SK-N-SH (cell line): Measurements from ENCODE around the gene PCDHGC4.
A peak's percentile ranks its signal among the peaks of the same experiment; 100 is the strongest.

Experiments used
- CTCF ChIP-seq: fragments of 200-600 bp; sonication (generic); IDR thresholded peaks from 2 replicates; pipeline ENCODE4 v1.6.1; 2017; ENCODE audit warnings: antibody characterized with exemption, mild to moderate bottlenecking, moderate library complexity
- EP300 ChIP-seq, 2 experiments: IDR thresholded peaks; 2 replicates each; pipeline versions ENCODE4 v1.4.0 to v1.6.1; 2012; ENCODE audit warnings: borderline replicate concordance in 1 of 2, low read depth in 1 of 2, low read length in 1 of 2
- FOXM1 ChIP-seq: IDR thresholded peaks from 2 replicates; pipeline ENCODE4 v1.4.0; 2012; ENCODE audit warnings: low read depth, mild to moderate bottlenecking
- MAX ChIP-seq: IDR thresholded peaks from 2 replicates; pipeline ENCODE4 v1.4.0; 2012; ENCODE audit warnings: low read depth
- POLR2AphosphoS5 ChIP-seq: IDR thresholded peaks from 2 replicates; pipeline ENCODE4 v1.6.1; 2012; ENCODE audit warnings: low read depth, low read length
- REST ChIP-seq: IDR thresholded peaks from 2 replicates; pipeline ENCODE4 v1.6.1; 2012; ENCODE audit warnings: mild to moderate bottlenecking, low read depth, low read length, moderate library complexity
- TAF1 ChIP-seq: IDR thresholded peaks from 2 replicates; pipeline ENCODE4 v1.6.1; 2012; ENCODE audit warnings: low read depth, mild to moderate bottlenecking, low read length, moderate library complexity, borderline replicate concordance
- USF2 ChIP-seq: fragments of 150-350 bp; IDR thresholded peaks from 2 replicates; pipeline ENCODE4 v1.6.1; 2017; ENCODE audit warnings: antibody characterized with exemption, low read length, low read depth, borderline replicate concordance
- ZBTB33 ChIP-seq: IDR thresholded peaks from 2 replicates; pipeline ENCODE4 v1.4.0; 2012; ENCODE audit warnings: low read depth, borderline replicate concordance

GRCh38 chr5:141529002-141529401 is 44.2 kb downstream of the PCDHGC4 start:
- TF ChIP-seq CTCF: no peak
- TF ChIP-seq ZBTB33: no peak
- no peak for TF ChIP-seq USF2
- peak; percentile 50; the same call in 1 of the 2 replicates for TF ChIP-seq POLR2AphosphoS5
- TF ChIP-seq EP300 (IDR thresholded peaks at IDR 0.05; ENCODE audit: borderline replicate concordance in 1 of 2, low read depth in 1 of 2, low read length in 1 of 2): no peak; a peak in 1 of 4 replicates
- peak; percentile 74 for TF ChIP-seq MAX
- TF ChIP-seq REST: no peak
- TF ChIP-seq TAF1: peak; percentile 28; the same call in 1 of the 2 replicates
- no peak for TF ChIP-seq FOXM1
